Brain microvascular endothelial cell (primary cell): ENCODE measurements around the gene TMEM212.

ENCODE experiments used
- DNase-seq: peaks from one replicate; pipeline ENCODE4 v3.0.0-alpha.2; 2020
- H3K27ac ChIP-seq: fragments of 250-450 bp; sonication (Bioruptor Pico); 2 replicates; pipeline ENCODE4 v1.5.1; 2020; ENCODE audit warnings: mild to moderate bottlenecking, moderate library complexity
- H3K27me3 ChIP-seq: fragments of 250-450 bp; sonication (Bioruptor Pico); replicated peaks from 2 replicates; pipeline ENCODE4 v1.5.1; 2020; ENCODE audit warnings: mild to moderate bottlenecking
- H3K36me3 ChIP-seq: fragments of 250-450 bp; sonication (Bioruptor Pico); replicated peaks from 2 replicates; pipeline ENCODE4 v1.5.1; 2020; ENCODE audit warnings: mild to moderate bottlenecking
- H3K4me3 ChIP-seq: 2 replicates; pipeline ENCODE4 v1.5.1; 2011; ENCODE audit warnings: low read depth, mild to moderate bottlenecking, control low read depth, low read length, moderate library complexity
- in situ Hi-C: cut with HindIII; loops from 2 replicates; pipeline ENCODE4 v1.10.0; 2017; ENCODE audit warnings: low sequenced_read_pairs, low pct_ligation_motif_present
- TF ChIP-seq, protein P1 (sequence below): IDR thresholded peaks from 2 replicates; pipeline ENCODE4 v1.5.1; 2011; ENCODE audit warnings: low read depth, mild to moderate bottlenecking, moderate library complexity, low read length, control low read depth, inconsistent platforms; ENCODE audit errors: missing control alignments

Gene TMEM212

DNA sequence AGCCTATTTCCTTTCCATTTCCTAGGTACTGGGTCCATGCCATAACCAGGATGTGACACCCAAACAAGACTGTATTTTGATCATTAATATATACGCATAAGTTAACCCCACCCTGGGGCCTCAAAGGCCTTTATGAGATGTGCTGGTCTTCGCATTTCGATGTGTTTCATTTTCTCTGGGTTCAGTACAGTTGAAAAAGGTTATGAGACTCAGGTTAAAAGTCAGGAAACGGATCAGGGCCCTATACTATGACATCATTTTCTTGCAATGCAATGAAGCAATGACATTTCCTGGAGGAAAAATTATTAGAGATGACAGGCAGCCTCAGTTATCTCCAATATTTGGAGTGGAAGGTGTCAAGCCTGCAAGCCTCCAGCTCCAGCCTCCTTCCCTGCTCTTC is 31.7 kb downstream of the TMEM212 start:
- no peak for DNase-seq
- H3K4me3 ChIP-seq = no peak overlapping the region
- TF ChIP-seq, protein P1, sequence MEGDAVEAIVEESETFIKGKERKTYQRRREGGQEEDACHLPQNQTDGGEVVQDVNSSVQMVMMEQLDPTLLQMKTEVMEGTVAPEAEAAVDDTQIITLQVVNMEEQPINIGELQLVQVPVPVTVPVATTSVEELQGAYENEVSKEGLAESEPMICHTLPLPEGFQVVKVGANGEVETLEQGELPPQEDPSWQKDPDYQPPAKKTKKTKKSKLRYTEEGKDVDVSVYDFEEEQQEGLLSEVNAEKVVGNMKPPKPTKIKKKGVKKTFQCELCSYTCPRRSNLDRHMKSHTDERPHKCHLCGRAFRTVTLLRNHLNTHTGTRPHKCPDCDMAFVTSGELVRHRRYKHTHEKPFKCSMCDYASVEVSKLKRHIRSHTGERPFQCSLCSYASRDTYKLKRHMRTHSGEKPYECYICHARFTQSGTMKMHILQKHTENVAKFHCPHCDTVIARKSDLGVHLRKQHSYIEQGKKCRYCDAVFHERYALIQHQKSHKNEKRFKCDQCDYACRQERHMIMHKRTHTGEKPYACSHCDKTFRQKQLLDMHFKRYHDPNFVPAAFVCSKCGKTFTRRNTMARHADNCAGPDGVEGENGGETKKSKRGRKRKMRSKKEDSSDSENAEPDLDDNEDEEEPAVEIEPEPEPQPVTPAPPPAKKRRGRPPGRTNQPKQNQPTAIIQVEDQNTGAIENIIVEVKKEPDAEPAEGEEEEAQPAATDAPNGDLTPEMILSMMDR = no peak
- in situ Hi-C loops = no loop called here
- H3K27me3 ChIP-seq = no peaks in the 10 kb centered on the region
- H3K27ac ChIP-seq = peak overlapping the region; percentile 93
- H3K36me3 ChIP-seq = no peaks in the 10 kb centered on the region

DNA sequence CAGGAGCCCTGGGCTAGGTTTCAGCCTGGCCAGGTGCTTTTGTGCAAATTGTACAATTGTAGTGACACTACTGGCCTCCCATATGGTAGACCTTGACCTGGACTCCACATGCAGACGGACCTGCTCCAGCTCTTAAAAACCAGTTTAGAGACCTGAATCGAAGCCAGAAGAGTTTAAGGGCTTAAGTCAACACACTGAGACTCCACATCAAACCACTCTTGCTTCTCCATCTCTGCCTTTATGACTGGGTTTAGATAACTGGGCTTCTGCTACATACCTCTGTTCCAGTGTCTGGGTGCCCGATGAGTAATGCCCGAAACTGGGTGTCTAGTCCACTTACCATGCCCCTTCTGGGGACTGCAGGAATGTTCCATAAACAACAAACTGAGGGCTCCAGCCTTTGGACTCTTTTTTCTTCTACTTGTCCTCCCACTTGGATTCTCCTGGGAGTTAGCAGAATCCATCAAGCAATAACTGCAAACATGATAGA is 32.8 kb downstream of the TMEM212 start:
- peak; percentile 89 for DNase-seq
- no peak overlapping the region for H3K4me3 ChIP-seq
- H3K27ac ChIP-seq = peak overlapping the region; percentile 93
- in situ Hi-C loops = no loop called here
- H3K36me3 ChIP-seq = no peaks in the 10 kb centered on the region
- no peaks in the 10 kb centered on the region for H3K27me3 ChIP-seq
- TF ChIP-seq, protein P1 = no peak

DNA sequence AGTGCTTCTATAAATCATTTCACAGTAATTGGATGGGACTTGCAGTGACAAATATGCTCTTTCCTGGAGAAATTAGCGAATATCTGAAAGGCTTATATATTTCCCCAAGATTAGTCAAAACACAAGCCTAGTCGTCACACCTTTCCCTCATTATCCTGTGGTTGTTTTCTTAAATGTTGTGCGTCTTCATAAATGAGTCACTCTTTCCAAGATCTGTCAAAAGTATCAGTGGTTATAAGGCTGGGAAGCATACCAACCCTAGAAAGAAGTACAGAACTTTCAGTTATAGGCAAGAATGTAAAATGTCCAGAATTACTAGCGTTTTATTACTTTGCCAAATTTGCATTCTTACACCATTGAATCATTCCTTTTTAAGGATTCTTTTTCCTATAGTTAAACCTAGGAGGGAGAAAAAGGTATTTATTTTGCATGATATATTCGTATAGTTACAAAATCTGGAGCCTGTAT is 33.6 kb downstream of the TMEM212 start:
- DNase-seq = peak; percentile 72
- Histone ChIP-seq H3K27me3 (no peaks in the 10 kb centered on the region), H3K27ac (peak overlapping the region; percentile 93), H3K36me3 (no peaks in the 10 kb centered on the region), H3K4me3 (no peak overlapping the region)
- TF ChIP-seq, protein P1 = no peak
- in situ Hi-C loops = no loop called here

DNA sequence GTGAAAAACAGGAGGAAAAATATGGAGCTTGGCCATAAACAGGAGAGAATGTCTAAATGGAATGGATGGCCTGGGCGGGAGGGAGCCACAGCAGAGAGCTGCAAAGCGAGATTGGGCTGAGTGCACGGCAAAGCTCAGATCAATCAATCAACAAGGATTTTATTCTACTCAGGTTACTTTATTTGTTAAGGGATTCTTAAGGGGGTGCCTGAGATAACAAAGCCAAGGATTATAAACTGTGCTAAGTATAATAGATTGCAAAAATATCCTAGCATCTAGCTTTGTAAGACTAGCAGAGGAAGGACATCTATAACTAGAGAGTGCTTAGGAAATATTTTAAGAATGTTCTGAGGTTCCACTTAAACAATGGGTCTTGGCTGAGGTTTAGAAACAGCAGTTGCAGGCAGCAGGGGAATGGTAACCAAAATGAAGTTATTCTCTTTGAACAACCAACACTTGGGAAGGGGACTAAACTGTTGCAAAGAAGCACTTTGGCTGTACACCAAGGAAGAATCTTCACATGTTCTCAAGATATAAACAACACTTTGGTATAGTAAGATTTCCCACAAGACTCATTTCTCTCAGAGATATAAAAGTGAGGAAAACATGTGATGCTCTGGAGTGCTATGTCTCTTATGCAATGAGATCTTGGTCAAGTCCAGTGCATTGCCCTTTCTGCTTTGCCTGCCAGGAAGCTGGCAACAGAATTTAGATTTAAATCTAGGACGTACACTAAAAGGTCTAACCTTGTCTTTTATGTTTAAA is 35.5 kb downstream of the TMEM212 start:
- in situ Hi-C loops = no loop called here
- H3K36me3 ChIP-seq = no peaks in the 10 kb centered on the region
- no peak for DNase-seq
- no peaks in the 10 kb centered on the region for H3K27me3 ChIP-seq
- no peak overlapping the region for H3K4me3 ChIP-seq
- no peak overlapping the region for H3K27ac ChIP-seq
- TF ChIP-seq, protein P1 = no peak

DNA sequence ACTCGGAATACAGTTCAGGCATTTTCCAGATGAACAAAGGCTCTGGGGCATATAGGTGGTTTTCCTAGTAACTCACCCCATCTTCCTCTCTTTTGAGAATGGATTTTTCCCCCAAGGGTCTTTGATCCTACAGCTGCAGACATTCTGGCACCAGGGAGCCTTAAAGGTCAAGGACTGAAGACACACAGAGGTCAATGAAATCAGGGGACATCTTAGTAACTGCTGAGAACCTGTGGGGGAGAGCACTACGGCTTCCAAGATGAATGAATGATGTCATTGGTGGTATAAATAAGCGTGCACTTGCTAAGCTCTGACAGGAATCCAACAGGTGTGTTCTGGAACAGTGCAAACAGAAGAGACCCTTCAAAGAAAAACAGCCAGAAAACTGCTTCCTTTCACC is 36.3 kb downstream of the TMEM212 start:
- H3K27me3 ChIP-seq = no peaks in the 10 kb centered on the region
- DNase-seq = no peak
- TF ChIP-seq, protein P1 = no peak
- H3K27ac ChIP-seq = no peak overlapping the region
- in situ Hi-C loops = no loop called here
- no peak overlapping the region for H3K4me3 ChIP-seq
- no peaks in the 10 kb centered on the region for H3K36me3 ChIP-seq
